ENCODE results near the gene GLT6D1.

Gene GLT6D1

DNA sequence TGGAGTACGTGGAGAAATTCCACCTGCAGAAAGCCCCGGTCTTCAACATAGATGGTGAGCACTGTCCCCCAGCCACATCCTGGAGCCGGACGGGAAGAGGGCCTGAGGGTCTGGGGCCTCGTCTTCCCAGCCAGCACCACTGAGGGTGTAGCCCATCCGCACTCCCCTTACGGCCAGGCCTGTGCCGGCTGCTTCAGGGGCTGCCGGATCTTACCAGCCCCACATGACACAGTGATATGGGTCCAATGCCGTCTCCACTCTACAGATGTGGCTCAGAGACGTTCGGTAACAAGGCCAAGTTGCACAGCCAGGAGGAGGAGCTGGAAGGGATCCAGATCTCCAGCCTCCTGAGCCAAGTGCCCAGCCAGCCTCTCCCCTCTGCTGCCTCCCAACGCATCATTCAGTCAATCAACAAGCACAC is 21.3 kb downstream of the GLT6D1 start:
- Histone ChIP-seq H3K9ac (ENCODE audit: low read length) (no peak overlapping the region), H2AFZ (ENCODE audit: low read depth, low read length) (no peak overlapping the region), H3K27ac (ENCODE audit: low read length) (no peak overlapping the region), H4K20me1 (ENCODE audit: insufficient read depth, low read length) (no peaks in the 10 kb centered on the region), H3K9me3 (ENCODE audit: insufficient read depth, low read length) (no peaks in the 10 kb centered on the region), H3K4me1 (ENCODE audit: low read length) (no peaks in the 10 kb centered on the region), H3K79me2 (ENCODE audit: low read length) (no peaks in the 10 kb centered on the region), H3K4me2 (ENCODE audit: low read length) (no peak overlapping the region), H3K36me3 (replicated peaks; ENCODE audit: low read depth, low read length) (no peaks in the 10 kb centered on the region), H3K4me3 (ENCODE audit: low read length) (no peak overlapping the region), H3K27me3 (ENCODE audit: low read depth, low read length) (peaks cover 12% of the 10 kb centered on the region; the same call in 1 of the 2 replicates)
- TF ChIP-seq EZH2phosphoT487 (IDR thresholded peaks at IDR 0.05; ENCODE audit: low read depth), result no peak
- TF ChIP-seq, protein P1, sequence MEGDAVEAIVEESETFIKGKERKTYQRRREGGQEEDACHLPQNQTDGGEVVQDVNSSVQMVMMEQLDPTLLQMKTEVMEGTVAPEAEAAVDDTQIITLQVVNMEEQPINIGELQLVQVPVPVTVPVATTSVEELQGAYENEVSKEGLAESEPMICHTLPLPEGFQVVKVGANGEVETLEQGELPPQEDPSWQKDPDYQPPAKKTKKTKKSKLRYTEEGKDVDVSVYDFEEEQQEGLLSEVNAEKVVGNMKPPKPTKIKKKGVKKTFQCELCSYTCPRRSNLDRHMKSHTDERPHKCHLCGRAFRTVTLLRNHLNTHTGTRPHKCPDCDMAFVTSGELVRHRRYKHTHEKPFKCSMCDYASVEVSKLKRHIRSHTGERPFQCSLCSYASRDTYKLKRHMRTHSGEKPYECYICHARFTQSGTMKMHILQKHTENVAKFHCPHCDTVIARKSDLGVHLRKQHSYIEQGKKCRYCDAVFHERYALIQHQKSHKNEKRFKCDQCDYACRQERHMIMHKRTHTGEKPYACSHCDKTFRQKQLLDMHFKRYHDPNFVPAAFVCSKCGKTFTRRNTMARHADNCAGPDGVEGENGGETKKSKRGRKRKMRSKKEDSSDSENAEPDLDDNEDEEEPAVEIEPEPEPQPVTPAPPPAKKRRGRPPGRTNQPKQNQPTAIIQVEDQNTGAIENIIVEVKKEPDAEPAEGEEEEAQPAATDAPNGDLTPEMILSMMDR (IDR thresholded peaks at IDR 0.05; ENCODE audit: low read depth, low read length), result no peak

DNA sequence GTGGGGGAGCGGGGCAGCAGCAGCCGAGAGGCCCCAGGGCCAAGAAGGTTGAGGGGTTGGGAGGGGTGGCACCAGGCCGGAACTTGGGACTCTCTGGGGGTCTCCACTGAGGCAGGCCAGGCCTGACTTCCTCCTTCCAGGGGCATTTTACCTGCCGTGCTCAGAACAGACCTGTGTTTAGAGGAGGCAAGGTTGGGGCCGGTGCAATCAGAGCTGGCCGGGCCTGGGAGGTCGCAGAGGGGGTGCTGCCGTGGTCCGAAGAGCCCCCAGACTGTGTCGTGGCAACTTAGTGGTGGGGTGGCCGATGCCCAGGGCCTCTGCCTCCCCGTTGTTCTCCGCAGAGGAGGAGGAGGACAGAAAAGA is 21.8 kb downstream of the GLT6D1 start:
- TF ChIP-seq EZH2phosphoT487 (IDR thresholded peaks at IDR 0.05; ENCODE audit: low read depth), result no peak
- TF ChIP-seq, protein P1 (IDR thresholded peaks at IDR 0.05; ENCODE audit: low read depth, low read length), result no peak
- Histone ChIP-seq H3K4me2 (ENCODE audit: low read length) (no peak overlapping the region), H3K9me3 (ENCODE audit: insufficient read depth, low read length) (no peaks in the 10 kb centered on the region), H3K79me2 (ENCODE audit: low read length) (no peaks in the 10 kb centered on the region), H3K4me3 (ENCODE audit: low read length) (no peak overlapping the region), H2AFZ (ENCODE audit: low read depth, low read length) (no peak overlapping the region), H3K27me3 (ENCODE audit: low read depth, low read length) (peaks cover 9% of the 10 kb centered on the region; the same call in 1 of the 2 replicates), H4K20me1 (ENCODE audit: insufficient read depth, low read length) (no peaks in the 10 kb centered on the region), H3K4me1 (ENCODE audit: low read length) (no peaks in the 10 kb centered on the region), H3K36me3 (replicated peaks; ENCODE audit: low read depth, low read length) (no peaks in the 10 kb centered on the region), H3K9ac (ENCODE audit: low read length) (no peak overlapping the region), H3K27ac (ENCODE audit: low read length) (no peak overlapping the region)

DNA sequence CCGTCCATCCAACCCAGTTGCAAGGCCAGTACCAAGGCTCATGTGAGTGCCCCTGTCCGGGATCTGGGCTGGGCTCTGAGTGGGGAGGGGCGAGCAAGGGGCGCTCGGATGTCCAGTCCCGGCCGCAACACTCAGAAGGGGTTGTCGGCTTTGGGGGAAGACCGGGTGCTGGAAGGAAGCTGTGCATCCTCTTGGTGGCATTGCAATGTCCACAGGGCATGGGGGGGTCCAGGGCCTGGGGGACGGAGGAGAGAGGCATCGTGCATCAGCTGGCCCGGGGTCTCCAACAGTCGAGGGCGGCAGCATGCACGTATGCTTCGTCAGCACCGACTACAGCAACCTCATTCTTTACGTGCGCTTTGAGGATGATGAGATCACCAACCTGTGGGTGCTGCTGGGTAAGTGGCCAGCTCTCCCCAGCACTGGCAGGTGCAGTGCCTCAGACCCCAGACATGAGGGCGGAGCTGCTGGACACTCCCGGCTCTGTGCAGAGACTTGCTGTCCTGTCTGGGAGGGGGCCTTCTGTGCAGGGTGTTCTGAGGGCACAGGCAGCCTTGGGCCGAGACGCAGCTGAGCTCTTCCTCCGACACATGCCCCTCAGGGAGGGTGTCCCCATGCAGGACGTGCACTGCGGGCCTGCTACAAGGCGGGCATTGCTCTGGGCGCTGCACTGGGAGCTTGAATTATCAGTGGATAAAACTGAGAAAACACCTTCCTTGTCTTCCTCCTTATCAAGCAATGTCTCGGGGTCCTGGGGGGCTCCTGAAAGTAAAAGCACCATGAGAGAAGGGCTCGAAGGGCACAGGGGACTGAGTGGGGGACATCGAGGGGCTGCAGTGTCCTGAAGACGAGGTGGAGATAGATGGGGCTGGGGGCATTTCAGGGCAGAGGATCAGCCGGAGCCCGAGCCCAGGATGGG is 22.5 kb downstream of the GLT6D1 start:
- Histone ChIP-seq H4K20me1 (ENCODE audit: insufficient read depth, low read length) (no peaks in the 10 kb centered on the region), H3K9ac (ENCODE audit: low read length) (no peak overlapping the region), H3K79me2 (ENCODE audit: low read length) (no peaks in the 10 kb centered on the region), H2AFZ (ENCODE audit: low read depth, low read length) (no peak overlapping the region), H3K27ac (ENCODE audit: low read length) (no peak overlapping the region), H3K4me3 (ENCODE audit: low read length) (no peak overlapping the region), H3K4me1 (ENCODE audit: low read length) (no peaks in the 10 kb centered on the region), H3K27me3 (ENCODE audit: low read depth, low read length) (0 out of 2 replicates have a peak, but pooled peaks cover 5% of the 10 kb centered on the region), H3K4me2 (ENCODE audit: low read length) (no peak overlapping the region), H3K9me3 (ENCODE audit: insufficient read depth, low read length) (no peaks in the 10 kb centered on the region), H3K36me3 (replicated peaks; ENCODE audit: low read depth, low read length) (no peaks in the 10 kb centered on the region)
- TF ChIP-seq, protein P1 (IDR thresholded peaks at IDR 0.05; ENCODE audit: low read depth, low read length), result no peak
- no peak for TF ChIP-seq EZH2phosphoT487 (IDR thresholded peaks at IDR 0.05; ENCODE audit: low read depth)

Data from OCI-LY3 (cell line).